A549 (cell line): ENCODE measurements around the gene LMNB1. TPM values are rescaled to one million over a fixed set of nuclear protein-coding genes. Genes with fewer than 3 reads are reported as not detected.

Source experiments
- ATAC-seq, 2 experiments: fragments of 200-7000 bp in 1 of 2; fragments of >200 bp in 1 of 2; cut with Nextera tagmentation in 1 of 2; cut with Tn5 transposase in 1 of 2; 3 replicates each; pipeline versions ENCODE4 v1.8.0 to v1.9.1; 2018 to 2020; ENCODE audit warnings: mild to moderate bottlenecking in 1 of 2, moderate library complexity in 1 of 2
- CTCF ChIA-PET: fragments of 300-600 bp; sonication (Branson Sonifier 250); formaldehyde crosslinking; extraction: SDS; loops from one replicate; lab custom pipeline; 2021; ENCODE audit warnings: antibody characterized with exemption, inconsistent platforms; lab: Yijun Ruan, JAX
- POLR2A ChIA-PET: fragments of 350-600 bp; formaldehyde crosslinking; extraction: SDS; loops from one replicate; lab custom pipeline; 2021; ENCODE audit warnings: antibody characterized with exemption, inconsistent platforms; lab: Yijun Ruan, JAX
- DNase-seq, 2 experiments: peaks; one replicate each; pipeline versions ENCODE4 v3.0.0 to v3.0.0-alpha.2; 2011 to 2016; ENCODE audit warnings: low read depth in 1 of 2, low spot score in 1 of 2
- FAIRE-seq: peaks from 2 replicates; lab custom pipeline; 2011; peaks lifted over from hg19 to GRCh38; lab: Jason Lieb, UNC
- H3K27ac ChIP-seq, 2 experiments: fragments of >200 bp; sonication (Bioruptor Twin); formaldehyde crosslinking; 3 replicates each; pipeline ENCODE4 v1.5.1; 2016 to 2017
- H3K4me1 ChIP-seq: fragments of >200 bp; sonication (Bioruptor Twin); formaldehyde crosslinking; 3 replicates; pipeline ENCODE4 v1.6.1; 2016
- H3K4me2 ChIP-seq: fragments of >200 bp; sonication (Bioruptor Twin); formaldehyde crosslinking; 3 replicates; pipeline ENCODE4 v1.6.1; 2016
- H3K4me3 ChIP-seq: fragments of >200 bp; sonication (Bioruptor Twin); formaldehyde crosslinking; 3 replicates; pipeline ENCODE4 v1.5.1; 2016
- H3K9me3 ChIP-seq: fragments of >200 bp; sonication (Bioruptor Twin); formaldehyde crosslinking; 3 replicates; pipeline ENCODE4 v1.6.1; 2016
- CEBPB ChIP-seq, 2 experiments: fragments of >200 bp in 1 of 2; sonication (Bioruptor Twin) in 1 of 2; formaldehyde crosslinking in 1 of 2; IDR thresholded peaks; 2 replicates each; pipeline ENCODE4 v1.6.1; 2012 to 2016
- CHD2 ChIP-seq: fragments of 150-350 bp; IDR thresholded peaks from 2 replicates; pipeline ENCODE4 v1.6.1; 2014; ENCODE audit warnings: low read length; ENCODE audit not compliant: partially characterized antibody
- EHMT2 ChIP-seq: fragments of 200-600 bp; sonication (generic); IDR thresholded peaks from 2 replicates; pipeline ENCODE4 v1.6.1; 2016; ENCODE audit warnings: antibody characterized with exemption, low read depth, mild to moderate bottlenecking, moderate library complexity
- ESRRA ChIP-seq: fragments of 150-350 bp; IDR thresholded peaks from 2 replicates; pipeline ENCODE4 v1.6.1; 2014; ENCODE audit warnings: mild to moderate bottlenecking, low read length, borderline replicate concordance
- FOSB ChIP-seq: fragments of 250-450 bp; sonication (Bioruptor Pico); IDR thresholded peaks from 2 replicates; pipeline ENCODE4 v1.5.0; 2020; ENCODE audit warnings: mild to moderate bottlenecking, moderate library complexity
- FOXS1 ChIP-seq: fragments of 250-450 bp; sonication (Bioruptor Pico); IDR thresholded peaks from 2 replicates; pipeline ENCODE4 v1.5.0; 2020; ENCODE audit warnings: mild to moderate bottlenecking, moderate library complexity
- GATA3 ChIP-seq: IDR thresholded peaks from 2 replicates; pipeline ENCODE4 v1.6.1; 2012; ENCODE audit warnings: borderline replicate concordance
- HDAC2 ChIP-seq: fragments of 200-600 bp; sonication (generic); IDR thresholded peaks from 2 replicates; pipeline ENCODE4 v1.6.1; 2016
- HOXA7 ChIP-seq: fragments of 250-450 bp; sonication (Bioruptor Pico); IDR thresholded peaks from 2 replicates; pipeline ENCODE4 v1.5.0; 2020; ENCODE audit warnings: mild to moderate bottlenecking, moderate library complexity
- KDM1A ChIP-seq: fragments of 200-600 bp; sonication (generic); IDR thresholded peaks from 2 replicates; pipeline ENCODE4 v1.6.1; 2016; ENCODE audit warnings: low read depth, mild to moderate bottlenecking
- MAFK ChIP-seq: fragments of 450-650 bp; IDR thresholded peaks from 2 replicates; pipeline ENCODE4 v1.6.1; 2014; ENCODE audit not compliant: partially characterized antibody
- MYC ChIP-seq: IDR thresholded peaks from 2 replicates; pipeline ENCODE4 v1.6.1; 2012; ENCODE audit warnings: mild to moderate bottlenecking, inconsistent platforms, low read length, improper control_type of control experiment, borderline replicate concordance
- NPAS2 ChIP-seq: fragments of 250-450 bp; sonication (Bioruptor Pico); IDR thresholded peaks from 2 replicates; pipeline ENCODE4 v1.8.0; 2022; ENCODE audit warnings: mild to moderate bottlenecking, moderate library complexity, borderline replicate concordance
- PHF8 ChIP-seq: fragments of 200-600 bp; sonication (generic); IDR thresholded peaks from 2 replicates; pipeline ENCODE4 v1.6.1; 2016; ENCODE audit warnings: low read depth, mild to moderate bottlenecking, antibody characterized with exemption, moderate library complexity, borderline replicate concordance
- RAD21 ChIP-seq, 2 experiments: fragments of >200 bp in 1 of 2; sonication (Bioruptor Twin) in 1 of 2; formaldehyde crosslinking in 1 of 2; IDR thresholded peaks in 1 of 2; conservative IDR thresholded peaks in 1 of 2; 2 replicates in 1 of 2; 3 replicates in 1 of 2; pipeline ENCODE4 v1.6.1; 2012 to 2018; ENCODE audit warnings: inconsistent platforms in 1 of 2
- RARB ChIP-seq: fragments of 250-450 bp; sonication (Bioruptor Pico); IDR thresholded peaks from 2 replicates; pipeline ENCODE4 v1.8.0; 2021; ENCODE audit warnings: mild to moderate bottlenecking, moderate library complexity
- RFX5 ChIP-seq: fragments of 450-650 bp; IDR thresholded peaks from 2 replicates; pipeline ENCODE4 v1.7.1; 2014; ENCODE audit warnings: antibody characterized with exemption, mild to moderate bottlenecking, moderate library complexity
- SREBF2 ChIP-seq: fragments of 450-650 bp; IDR thresholded peaks from 2 replicates; pipeline ENCODE4 v1.6.1; 2014; ENCODE audit warnings: mild to moderate bottlenecking, moderate library complexity
- TFCP2L1 ChIP-seq: fragments of 250-450 bp; sonication (Bioruptor Pico); IDR thresholded peaks from 2 replicates; pipeline ENCODE4 v1.5.0; 2021; ENCODE audit warnings: mild to moderate bottlenecking
- ZFP36 ChIP-seq: fragments of 450-650 bp; IDR thresholded peaks from 2 replicates; pipeline ENCODE4 v1.6.1; 2014; ENCODE audit warnings: borderline replicate concordance; ENCODE audit not compliant: partially characterized antibody
- ZSCAN20 ChIP-seq: fragments of 250-450 bp; sonication (Bioruptor Pico); IDR thresholded peaks from 2 replicates; pipeline ENCODE4 v1.8.0; 2022; ENCODE audit warnings: mild to moderate bottlenecking, moderate library complexity
- WGBS: methylation state at CpG from one replicate; pipeline ENCODE4 v1.1.6; 2017; ENCODE audit errors: missing lambda C conversion rate; 5-methylcytosine and 5-hydroxymethylcytosine counted together
- polyA plus RNA-seq, 4 experiments: library from polyadenylated mRNA; depleted of rRNA in 3 of 4; stranded (reverse); fragments of >200 nt; fragmentation: RNase III in 1 of 4; extraction: RNeasy Plus Mini Kit Qiagen cat#74134 plus additional on column Dnase treatment in 1 of 4; gene quantifications; 2 replicates in 3 of 4; 3 replicates in 1 of 4; pipeline ENCODE4 v1.2.3, GENCODE V29; 2011 to 2017
- TF ChIP-seq, protein P1 (sequence below): IDR thresholded peaks from 2 replicates; pipeline ENCODE4 v1.6.1; 2012; ENCODE audit warnings: low read depth, borderline replicate concordance
- TF ChIP-seq, protein P2 (sequence below): fragments of >200 bp; sonication (Bioruptor Twin); formaldehyde crosslinking; IDR thresholded peaks from 3 replicates; pipeline ENCODE4 v1.6.1; 2016
- TF ChIP-seq, protein P3 (sequence below): IDR thresholded peaks from 2 replicates; pipeline ENCODE4 v1.6.1; 2012
- TF ChIP-seq, protein P4 (sequence below): fragments of >200 bp; sonication (Bioruptor Twin); formaldehyde crosslinking; IDR thresholded peaks from 3 replicates; pipeline ENCODE4 v1.5.1; 2016

LMNB1 gene
- polyA plus RNA-seq, 2 of the 4 experiments (the other 2 are of a cell fraction), result 45.9 to 55.6 TPM

DNA sequence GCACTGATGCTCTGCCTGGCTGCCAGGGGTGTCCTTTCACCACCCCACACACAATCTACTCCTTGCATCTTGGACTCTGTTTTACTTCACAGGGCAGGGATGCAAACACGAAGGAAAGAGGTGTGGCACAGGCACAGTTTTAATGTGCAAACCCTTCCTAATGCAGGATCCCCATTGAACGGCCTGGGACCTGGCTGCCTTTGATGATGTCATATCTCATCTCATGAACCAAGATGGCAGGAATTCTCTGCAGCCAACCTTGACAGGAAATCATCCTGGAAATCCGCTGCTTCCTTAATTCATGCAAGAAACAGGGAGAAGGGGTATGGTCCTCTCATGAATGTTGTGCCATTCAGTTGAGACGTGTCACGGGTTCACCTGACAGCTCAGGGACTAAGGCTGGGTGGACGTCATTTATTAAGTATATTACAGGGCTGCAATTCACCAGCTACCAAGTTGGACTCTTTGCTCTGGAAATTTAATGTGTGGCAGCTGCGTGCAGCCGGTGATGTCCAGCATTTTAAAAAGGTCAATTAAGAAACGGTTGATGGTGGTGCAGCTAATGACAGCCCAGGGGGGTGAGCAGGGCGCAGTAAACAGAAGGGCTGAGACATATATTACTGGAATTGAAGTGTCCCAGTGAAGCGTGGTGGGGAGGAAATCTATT lies 91.5 kb downstream of the LMNB1 start (continued):
- TF ChIP-seq, protein P1, sequence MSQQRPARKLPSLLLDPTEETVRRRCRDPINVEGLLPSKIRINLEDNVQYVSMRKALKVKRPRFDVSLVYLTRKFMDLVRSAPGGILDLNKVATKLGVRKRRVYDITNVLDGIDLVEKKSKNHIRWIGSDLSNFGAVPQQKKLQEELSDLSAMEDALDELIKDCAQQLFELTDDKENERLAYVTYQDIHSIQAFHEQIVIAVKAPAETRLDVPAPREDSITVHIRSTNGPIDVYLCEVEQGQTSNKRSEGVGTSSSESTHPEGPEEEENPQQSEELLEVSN, result no peak
- no peak for TF ChIP-seq HDAC2
- no peak for TF ChIP-seq RAD21 (conservative IDR thresholded peaks at IDR 0.05 in 1 of 2, IDR thresholded peaks at IDR 0.05 in 1 of 2)

DNA sequence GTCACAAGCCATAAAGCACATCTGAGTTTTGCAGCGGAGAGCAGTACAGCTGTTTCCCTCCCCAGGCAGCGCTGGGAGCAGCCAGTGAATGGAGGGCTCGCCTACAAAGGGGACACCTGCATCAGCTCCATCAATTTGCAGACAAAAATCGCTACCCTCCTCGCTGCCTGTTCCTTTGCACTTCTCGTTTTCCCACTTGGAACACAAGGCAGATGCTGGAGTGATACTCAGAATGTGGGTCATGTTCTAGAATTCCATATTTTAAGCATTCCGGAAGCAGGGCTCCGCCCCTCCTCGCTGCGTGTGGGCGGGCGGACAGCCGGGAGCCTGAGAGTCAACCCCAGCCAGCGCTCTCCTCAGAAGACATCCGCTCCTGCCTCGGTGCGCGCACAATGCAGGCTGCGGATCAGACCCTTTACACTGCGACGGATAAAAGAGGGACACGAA lies 92.1 kb downstream of the LMNB1 start:
- no peaks in the 10 kb centered on the region for H3K4me1 ChIP-seq
- FAIRE-seq, result no peak
- no peak overlapping the region for H3K4me3 ChIP-seq
- no peak overlapping the region for H3K4me2 ChIP-seq
- TF ChIP-seq, protein P2, sequence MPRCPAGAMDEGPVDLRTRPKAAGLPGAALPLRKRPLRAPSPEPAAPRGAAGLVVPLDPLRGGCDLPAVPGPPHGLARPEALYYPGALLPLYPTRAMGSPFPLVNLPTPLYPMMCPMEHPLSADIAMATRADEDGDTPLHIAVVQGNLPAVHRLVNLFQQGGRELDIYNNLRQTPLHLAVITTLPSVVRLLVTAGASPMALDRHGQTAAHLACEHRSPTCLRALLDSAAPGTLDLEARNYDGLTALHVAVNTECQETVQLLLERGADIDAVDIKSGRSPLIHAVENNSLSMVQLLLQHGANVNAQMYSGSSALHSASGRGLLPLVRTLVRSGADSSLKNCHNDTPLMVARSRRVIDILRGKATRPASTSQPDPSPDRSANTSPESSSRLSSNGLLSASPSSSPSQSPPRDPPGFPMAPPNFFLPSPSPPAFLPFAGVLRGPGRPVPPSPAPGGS, result no peak
- TF ChIP-seq, protein P3, sequence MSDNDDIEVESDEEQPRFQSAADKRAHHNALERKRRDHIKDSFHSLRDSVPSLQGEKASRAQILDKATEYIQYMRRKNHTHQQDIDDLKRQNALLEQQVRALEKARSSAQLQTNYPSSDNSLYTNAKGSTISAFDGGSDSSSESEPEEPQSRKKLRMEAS, result no peak
- TF ChIP-seq, protein P4, sequence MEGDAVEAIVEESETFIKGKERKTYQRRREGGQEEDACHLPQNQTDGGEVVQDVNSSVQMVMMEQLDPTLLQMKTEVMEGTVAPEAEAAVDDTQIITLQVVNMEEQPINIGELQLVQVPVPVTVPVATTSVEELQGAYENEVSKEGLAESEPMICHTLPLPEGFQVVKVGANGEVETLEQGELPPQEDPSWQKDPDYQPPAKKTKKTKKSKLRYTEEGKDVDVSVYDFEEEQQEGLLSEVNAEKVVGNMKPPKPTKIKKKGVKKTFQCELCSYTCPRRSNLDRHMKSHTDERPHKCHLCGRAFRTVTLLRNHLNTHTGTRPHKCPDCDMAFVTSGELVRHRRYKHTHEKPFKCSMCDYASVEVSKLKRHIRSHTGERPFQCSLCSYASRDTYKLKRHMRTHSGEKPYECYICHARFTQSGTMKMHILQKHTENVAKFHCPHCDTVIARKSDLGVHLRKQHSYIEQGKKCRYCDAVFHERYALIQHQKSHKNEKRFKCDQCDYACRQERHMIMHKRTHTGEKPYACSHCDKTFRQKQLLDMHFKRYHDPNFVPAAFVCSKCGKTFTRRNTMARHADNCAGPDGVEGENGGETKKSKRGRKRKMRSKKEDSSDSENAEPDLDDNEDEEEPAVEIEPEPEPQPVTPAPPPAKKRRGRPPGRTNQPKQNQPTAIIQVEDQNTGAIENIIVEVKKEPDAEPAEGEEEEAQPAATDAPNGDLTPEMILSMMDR, result no peak
- TF ChIP-seq FOXS1 (CRISPR knock-in tag) (no peak), RARB (CRISPR knock-in tag) (no peak), MAFK (no peak), FOSB (CRISPR knock-in tag) (no peak), TFCP2L1 (CRISPR knock-in tag) (no peak), RAD21 (conservative IDR thresholded peaks at IDR 0.05 in 1 of 2, IDR thresholded peaks at IDR 0.05 in 1 of 2) (no peak)
- no peak overlapping the region for H3K27ac ChIP-seq
- H3K9me3 ChIP-seq, result no peaks in the 10 kb centered on the region
- no peak for ATAC-seq
- DNase-seq, result no peak
- ChIA-PET POLR2A (no interaction called here), CTCF (interaction anchor here (0.9 kb wide), 1 partner anchor 13 kb away, joined by 3 read pairs; no protein-coding TSS in a partner anchor)
- 95% methylated on average over 22 of the region's 22 CpGs for WGBS

DNA sequence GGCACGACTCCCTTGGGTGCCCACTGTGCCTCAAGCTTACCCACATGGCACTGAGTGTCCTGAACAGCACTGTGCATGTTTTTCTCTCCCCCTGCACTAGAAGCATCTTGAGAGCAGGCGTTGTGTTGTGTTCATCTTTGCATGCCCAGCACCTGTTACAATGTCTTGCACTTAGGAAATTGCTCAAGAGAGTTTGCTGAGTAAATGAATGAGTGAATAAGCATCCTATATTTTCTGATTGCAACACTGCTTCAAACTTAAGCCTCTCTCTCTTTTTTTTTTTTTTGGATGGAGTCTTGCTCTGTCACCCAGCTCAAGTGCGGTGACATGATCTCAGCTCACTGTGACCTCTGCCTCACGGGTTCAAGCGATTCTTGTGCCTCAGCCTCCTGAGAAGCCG lies 94.5 kb downstream of the LMNB1 start:
- POLR2A ChIA-PET, result no interaction called here
- DNase-seq (no peak), FAIRE-seq (no peak), ATAC-seq (no peak)
- no peak overlapping the region for H3K27ac ChIP-seq
- H3K4me1 ChIP-seq, result no peaks in the 10 kb centered on the region
- 89% methylated on average over 6 of the region's 6 CpGs for WGBS
- no peaks in the 10 kb centered on the region for H3K9me3 ChIP-seq
- H3K4me2 ChIP-seq, result no peak overlapping the region
- CTCF ChIA-PET, result interaction anchor here (1.2 kb wide), 1 partner anchor 9 kb away, joined by 3 read pairs; no protein-coding TSS in a partner anchor
- no peak for TF ChIP-seq GATA3
- no peak for TF ChIP-seq HOXA7 (CRISPR knock-in tag)
- no peak for TF ChIP-seq ZSCAN20 (CRISPR knock-in tag)
- TF ChIP-seq, protein P4, result no peak
- no peak for TF ChIP-seq NPAS2 (CRISPR knock-in tag)
- no peak for TF ChIP-seq CHD2
- TF ChIP-seq PHF8, result no peak
- TF ChIP-seq, protein P3, result no peak
- no peak for TF ChIP-seq RFX5
- no peak for TF ChIP-seq CEBPB (IDR thresholded peaks at IDR 0.05)
- TF ChIP-seq MYC, result no peak
- TF ChIP-seq KDM1A, result no peak
- no peak for TF ChIP-seq ESRRA
- TF ChIP-seq EHMT2, result no peak
- TF ChIP-seq SREBF2, result no peak
- no peak for TF ChIP-seq ZFP36
- TF ChIP-seq, all 56 proteins: peak for 0
- no peak overlapping the region for H3K4me3 ChIP-seq
